Natural killer cell (primary cell): ENCODE results near the gene KCNK10. TPM values are rescaled to one million over a fixed set of nuclear protein-coding genes. Genes with fewer than 3 reads are reported as not detected.

Source experiments
- ATAC-seq, 3 donors: fragments of 150-1000 bp in 2 of 3; fragments of 200-7000 bp in 1 of 3; cut with Tn5 transposase; 1 replicate in 1 of 3; 2 replicates in 2 of 3; pipeline ENCODE4 v1.10.0; 2021; ENCODE audit warnings: mild to moderate bottlenecking in 2 of 3, moderate library complexity in 2 of 3
- DNase-seq, 2 donors: peaks; one replicate each; pipeline versions ENCODE4 v3.0.0 to v3.0.0-alpha.2; 2013 to 2021; ENCODE audit warnings: mixed read lengths in 1 of 2
- H3K27ac ChIP-seq: one replicate; pipeline ENCODE4 v1.5.1; 2013; ENCODE audit warnings: mild to moderate bottlenecking, low read length
- H3K27me3 ChIP-seq: one replicate; pipeline ENCODE4 v1.6.1; 2013; ENCODE audit warnings: low read length; ENCODE audit not compliant: control insufficient read depth, insufficient read depth
- H3K36me3 ChIP-seq: one replicate; pipeline ENCODE4 v1.6.1; 2013; ENCODE audit warnings: low read length; ENCODE audit not compliant: control insufficient read depth, insufficient read depth
- H3K4me1 ChIP-seq: one replicate; pipeline ENCODE4 v1.6.1; 2013; ENCODE audit warnings: low read length; ENCODE audit not compliant: control insufficient read depth, insufficient read depth
- H3K4me3 ChIP-seq: one replicate; pipeline ENCODE4 v1.5.1; 2013; ENCODE audit warnings: low read length
- H3K9me3 ChIP-seq: one replicate; pipeline ENCODE4 v1.6.1; 2013; ENCODE audit warnings: low read length; ENCODE audit not compliant: control insufficient read depth, insufficient read depth
- H3K27ac Mint-ChIP-seq, 2 donors: one replicate each; pipeline ENCODE4 v1.8.0; 2022; ENCODE audit warnings: mild to moderate bottlenecking in 2 of 2, mixed read lengths in 2 of 2, moderate library complexity in 1 of 2
- H3K27me3 Mint-ChIP-seq, 2 donors: one replicate each; pipeline ENCODE4 v1.8.0; 2022; ENCODE audit warnings: low read depth in 2 of 2, mixed read lengths in 2 of 2
- H3K36me3 Mint-ChIP-seq: one replicate; pipeline ENCODE4 v1.8.0; 2022; ENCODE audit warnings: mixed read lengths
- H3K4me1 Mint-ChIP-seq, 2 donors: one replicate each; pipeline ENCODE4 v1.8.0; 2022; ENCODE audit warnings: mixed read lengths in 2 of 2
- H3K4me3 Mint-ChIP-seq: one replicate; pipeline ENCODE4 v1.8.0; 2022; ENCODE audit warnings: mild to moderate bottlenecking, moderate library complexity, mixed read lengths
- H3K9me3 Mint-ChIP-seq, 2 donors: one replicate each; pipeline ENCODE4 v1.8.0; 2022; ENCODE audit warnings: mixed read lengths in 2 of 2
- WGBS: methylation state at CpG from one replicate; pipeline ENCODE4 v1.1.7; 2013; ENCODE audit warnings: missing lambda C conversion rate; ENCODE audit not compliant: insufficient coverage; 5-methylcytosine and 5-hydroxymethylcytosine counted together
- intact Hi-C: fragments of 100-400 bp; cut with micrococcal nuclease; formaldehyde crosslinking; loops from one replicate; pipeline ENCODE4 v1.14.2; 2022
- total RNA-seq, 4 donors: library from RNA; stranded (reverse); fragments of 120-200 nt in 1 of 4; gene quantifications; one replicate each; pipeline versions ENCODE4 v1.2.3 to v1.2.4, GENCODE V29; 2013 to 2022
- TF ChIP-seq, protein P1 (sequence below): fragments of 200-600 bp; IDR thresholded peaks from one replicate; pipeline ENCODE4 v1.8.0; 2022; ENCODE audit warnings: antibody characterized with exemption

KCNK10 gene
- total RNA-seq, 3 donors from 2014 or later (not counting 1 experiment from before 2014, with no cell fraction given) = not detected

GRCh38 chr14:88168498-88169165 is 154.4 kb downstream of the KCNK10 start:
- TF ChIP-seq, protein P1, sequence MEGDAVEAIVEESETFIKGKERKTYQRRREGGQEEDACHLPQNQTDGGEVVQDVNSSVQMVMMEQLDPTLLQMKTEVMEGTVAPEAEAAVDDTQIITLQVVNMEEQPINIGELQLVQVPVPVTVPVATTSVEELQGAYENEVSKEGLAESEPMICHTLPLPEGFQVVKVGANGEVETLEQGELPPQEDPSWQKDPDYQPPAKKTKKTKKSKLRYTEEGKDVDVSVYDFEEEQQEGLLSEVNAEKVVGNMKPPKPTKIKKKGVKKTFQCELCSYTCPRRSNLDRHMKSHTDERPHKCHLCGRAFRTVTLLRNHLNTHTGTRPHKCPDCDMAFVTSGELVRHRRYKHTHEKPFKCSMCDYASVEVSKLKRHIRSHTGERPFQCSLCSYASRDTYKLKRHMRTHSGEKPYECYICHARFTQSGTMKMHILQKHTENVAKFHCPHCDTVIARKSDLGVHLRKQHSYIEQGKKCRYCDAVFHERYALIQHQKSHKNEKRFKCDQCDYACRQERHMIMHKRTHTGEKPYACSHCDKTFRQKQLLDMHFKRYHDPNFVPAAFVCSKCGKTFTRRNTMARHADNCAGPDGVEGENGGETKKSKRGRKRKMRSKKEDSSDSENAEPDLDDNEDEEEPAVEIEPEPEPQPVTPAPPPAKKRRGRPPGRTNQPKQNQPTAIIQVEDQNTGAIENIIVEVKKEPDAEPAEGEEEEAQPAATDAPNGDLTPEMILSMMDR = peak; percentile 72
- peaks cover 12% of the 10 kb centered on the region for H3K36me3 Mint-ChIP-seq
- peak overlapping the region; percentile 14 for H3K4me3 Mint-ChIP-seq
- peaks cover 13 to 38% of the 10 kb centered on the region in 2 donors for H3K27me3 Mint-ChIP-seq
- peak overlapping the region in 1 of 2 donors; percentile 25 for H3K27ac Mint-ChIP-seq
- DNase-seq (peak; percentile 46 to 83), ATAC-seq (peak; percentile 84 to 93 (median 85))
- H3K9me3 ChIP-seq = no peaks in the 10 kb centered on the region
- intact Hi-C loops = loop anchor here (1.0 kb wide), 2 partner anchors 155 to 223 kb away; no protein-coding TSS in a partner anchor
- no peaks in the 10 kb centered on the region for H3K36me3 ChIP-seq
- peaks cover 7% of the 10 kb centered on the region for H3K27me3 ChIP-seq
- H3K27ac ChIP-seq = no peak overlapping the region
- peaks cover 26% of the 10 kb centered on the region for H3K4me1 ChIP-seq
- peaks cover 29 to 34% of the 10 kb centered on the region in 2 donors for H3K4me1 Mint-ChIP-seq
- H3K9me3 Mint-ChIP-seq = peaks cover 0 to 2% of the 10 kb centered on the region in 2 donors
- H3K4me3 ChIP-seq = no peak overlapping the region
- whole genome bisulfite sequencing = 50% methylated on average over 3 of the region's 3 CpGs

GRCh38 chr14:88168025-88168424 is 155.0 kb downstream of the KCNK10 start:
- ATAC-seq (no peak), DNase-seq (no peak)
- Histone ChIP-seq H3K36me3 (no peaks in the 10 kb centered on the region), H3K27ac (no peak overlapping the region), H3K9me3 (no peaks in the 10 kb centered on the region), H3K27me3 (peaks cover 7% of the 10 kb centered on the region), H3K4me1 (peaks cover 28% of the 10 kb centered on the region), H3K4me3 (no peak overlapping the region)
- Mint-ChIP-seq H3K4me1 (peaks cover 34 to 35% of the 10 kb centered on the region in 2 donors), H3K4me3 (no peak overlapping the region), H3K9me3 (peaks cover 0 to 2% of the 10 kb centered on the region in 2 donors), H3K27me3 (peaks cover 13 to 32% of the 10 kb centered on the region in 2 donors), H3K27ac (no peak overlapping the region), H3K36me3 (peaks cover 12% of the 10 kb centered on the region)
- WGBS = 92% methylated on average over 7 of the region's 7 CpGs
- TF ChIP-seq, protein P1 = no peak
- intact Hi-C loops = loop anchor here (1.0 kb wide), 2 partner anchors 155 to 223 kb away; no protein-coding TSS in a partner anchor

- WGBS = 93% methylated on average over 3 of the region's 3 CpGs
- Mint-ChIP-seq H3K36me3 (peaks cover 12% of the 10 kb centered on the region), H3K27ac (peak overlapping the region in 1 of 2 donors; percentile 97), H3K9me3 (peaks cover 0 to 2% of the 10 kb centered on the region in 2 donors), H3K4me1 (peaks cover 34 to 38% of the 10 kb centered on the region in 2 donors), H3K27me3 (peaks cover 13 to 20% of the 10 kb centered on the region in 2 donors), H3K4me3 (no peak overlapping the region)
- Histone ChIP-seq H3K36me3 (no peaks in the 10 kb centered on the region), H3K9me3 (no peaks in the 10 kb centered on the region), H3K27me3 (peaks cover 7% of the 10 kb centered on the region), H3K27ac (no peak overlapping the region), H3K4me3 (no peak overlapping the region), H3K4me1 (peaks cover 28% of the 10 kb centered on the region)
- TF ChIP-seq, protein P1 = no peak
- ATAC-seq (no peak), DNase-seq (no peak)
- intact Hi-C loops = no loop called here
Observed at GRCh38 chr14:88166616-88167015, 156.5 kb downstream of the KCNK10 start.
